Stimulated activated CD8-positive, alpha-beta memory T cell treated with anti-CD3 and anti-CD28 coated beads, Interleukin-15, amount 100 ng/mL, for 48 hours (primary cell): ENCODE measurements around the gene DOCK8.

Experiments used
- DNase-seq, 2 donors: peaks; one replicate each; pipeline ENCODE4 v3.0.0-alpha.2; 2020; ENCODE audit warnings: low read depth in 2 of 2

Gene DOCK8

GRCh38 chr9:266228-266627, 51.6 kb downstream of the DOCK8 start:
- DNase-seq: no peak

GRCh38 chr9:268616-269015, 54.0 kb downstream of the DOCK8 start:
- DNase-seq: no peak

- DNase-seq: no peak
Measured at GRCh38 chr9:269081-269711, 54.5 kb downstream of the DOCK8 start.

GRCh38 chr9:270657-271237, 56.1 kb downstream of the DOCK8 start:
- DNase-seq: no peak

GRCh38 chr9:272251-273213, 57.9 kb downstream of the DOCK8 start:
- peak; percentile 47 to 48 for DNase-seq

GRCh38 chr9:274406-274805, 59.7 kb downstream of the DOCK8 start:
- no peak for DNase-seq

GRCh38 chr9:277601-278295, 63.1 kb downstream of the DOCK8 start:
- no peak for DNase-seq

- peak in 1 of 2 donors; percentile 39 for DNase-seq
Measured at GRCh38 chr9:278651-279050, 64.0 kb downstream of the DOCK8 start.

GRCh38 chr9:279674-280073, 65.0 kb downstream of the DOCK8 start:
- DNase-seq: no peak

- DNase-seq: no peak
Measured at GRCh38 chr9:281741-282645, 67.3 kb downstream of the DOCK8 start.

GRCh38 chr9:286071-286740, 71.5 kb downstream of the DOCK8 start:
- no peak for DNase-seq

GRCh38 chr9:289121-289520, 74.5 kb downstream of the DOCK8 start:
- no peak for DNase-seq

- DNase-seq: no peak
Measured at GRCh38 chr9:292915-293314, 78.2 kb downstream of the DOCK8 start.

GRCh38 chr9:295576-295975, 80.9 kb downstream of the DOCK8 start:
- DNase-seq: no peak

GRCh38 chr9:296411-296810, 81.7 kb downstream of the DOCK8 start:
- no peak for DNase-seq

- no peak for DNase-seq
Measured at GRCh38 chr9:297104-297972, 82.7 kb downstream of the DOCK8 start.

GRCh38 chr9:303502-303901, 88.8 kb downstream of the DOCK8 start:
- no peak for DNase-seq

- no peak for DNase-seq
Measured at GRCh38 chr9:304106-304505, 89.4 kb downstream of the DOCK8 start.

GRCh38 chr9:304519-305185, 90.0 kb downstream of the DOCK8 start:
- no peak for DNase-seq
